Measurements from ENCODE around the gene AFAP1L2. TPM values are rescaled to one million over a fixed set of nuclear protein-coding genes. Genes with fewer than 3 reads are reported as not detected.
A peak's percentile ranks its signal among the peaks of the same experiment; 100 is the strongest.

AFAP1L2 gene, protein sequence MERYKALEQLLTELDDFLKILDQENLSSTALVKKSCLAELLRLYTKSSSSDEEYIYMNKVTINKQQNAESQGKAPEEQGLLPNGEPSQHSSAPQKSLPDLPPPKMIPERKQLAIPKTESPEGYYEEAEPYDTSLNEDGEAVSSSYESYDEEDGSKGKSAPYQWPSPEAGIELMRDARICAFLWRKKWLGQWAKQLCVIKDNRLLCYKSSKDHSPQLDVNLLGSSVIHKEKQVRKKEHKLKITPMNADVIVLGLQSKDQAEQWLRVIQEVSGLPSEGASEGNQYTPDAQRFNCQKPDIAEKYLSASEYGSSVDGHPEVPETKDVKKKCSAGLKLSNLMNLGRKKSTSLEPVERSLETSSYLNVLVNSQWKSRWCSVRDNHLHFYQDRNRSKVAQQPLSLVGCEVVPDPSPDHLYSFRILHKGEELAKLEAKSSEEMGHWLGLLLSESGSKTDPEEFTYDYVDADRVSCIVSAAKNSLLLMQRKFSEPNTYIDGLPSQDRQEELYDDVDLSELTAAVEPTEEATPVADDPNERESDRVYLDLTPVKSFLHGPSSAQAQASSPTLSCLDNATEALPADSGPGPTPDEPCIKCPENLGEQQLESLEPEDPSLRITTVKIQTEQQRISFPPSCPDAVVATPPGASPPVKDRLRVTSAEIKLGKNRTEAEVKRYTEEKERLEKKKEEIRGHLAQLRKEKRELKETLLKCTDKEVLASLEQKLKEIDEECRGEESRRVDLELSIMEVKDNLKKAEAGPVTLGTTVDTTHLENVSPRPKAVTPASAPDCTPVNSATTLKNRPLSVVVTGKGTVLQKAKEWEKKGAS
- 0.10 TPM in 1 of 2 replicates, not detected in the other for total RNA-seq (2014; rRNA removed; shearing (Covaris generic))

DNA sequence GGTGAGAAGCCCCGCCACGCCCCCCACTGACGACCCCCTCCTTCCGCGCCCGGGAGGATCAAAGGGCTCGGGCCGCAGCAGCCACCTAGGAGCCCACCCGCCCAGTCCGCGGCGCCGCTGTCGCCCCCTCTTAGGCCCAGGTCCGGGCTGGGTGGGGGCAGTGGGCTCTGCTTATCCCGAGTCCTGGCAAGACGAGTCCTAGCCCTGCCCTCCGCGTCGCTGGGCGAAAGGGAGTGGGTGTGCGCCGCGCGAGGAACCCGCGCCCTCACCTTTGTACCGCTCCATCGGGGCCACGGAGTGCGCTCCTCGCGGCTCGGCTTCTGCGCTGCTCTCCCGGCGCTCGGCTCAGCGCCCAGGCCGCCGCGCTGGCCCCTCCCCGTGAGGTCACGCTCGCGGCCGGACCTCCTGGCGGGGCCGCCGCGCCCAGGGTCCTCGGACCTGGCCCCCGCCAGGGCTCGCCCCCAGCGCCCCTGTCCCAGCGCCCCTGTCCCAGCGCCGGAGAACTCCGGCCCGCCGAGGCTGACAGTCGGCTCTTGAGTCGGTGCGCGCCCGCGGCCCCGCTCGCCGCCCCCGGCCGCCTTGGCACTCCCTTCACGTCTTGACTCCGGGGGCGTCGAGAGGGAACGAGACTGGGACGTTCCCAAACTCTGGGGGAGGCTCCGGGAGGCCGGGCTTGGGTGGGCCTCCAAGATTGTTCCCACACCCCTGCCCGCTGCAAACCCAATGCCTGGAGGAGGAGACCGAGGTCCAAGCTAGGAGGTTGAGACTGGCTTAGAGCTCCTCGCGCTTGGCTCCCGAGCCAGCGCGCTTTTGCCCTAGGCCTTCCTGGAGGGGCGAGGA is at the start of gene AFAP1L2:
TSS of gene AFAP1L2 (minus strand) at position 332 of the 840 bp plus-strand sequence. CDS start at position 285, 47 bp downstream.
- peak; percentile 47 for DNase-seq (ENCODE audit: low spot score)
- in situ Hi-C loops (cut with HindIII; ENCODE audit: low sequenced_read_pairs): no loop called here

DNA sequence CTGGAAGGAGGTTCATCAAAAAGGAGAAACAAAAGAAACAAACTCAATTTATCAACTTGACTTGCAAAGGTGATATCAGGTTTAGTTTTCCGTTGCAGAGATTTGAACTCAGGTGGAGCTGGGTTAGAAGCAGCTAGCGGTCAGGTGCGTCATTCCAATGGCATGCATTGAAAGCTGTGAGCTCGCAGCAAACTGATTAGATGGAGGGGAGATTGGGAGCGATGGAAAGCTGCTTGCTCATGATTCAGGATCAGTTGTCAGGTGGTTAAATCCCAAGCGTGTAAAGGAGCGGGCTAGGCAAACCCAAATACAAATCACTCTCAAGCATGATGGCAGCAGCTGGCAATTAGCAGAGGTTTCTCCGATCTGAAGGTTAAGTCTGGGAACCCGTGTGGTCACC is 49.3 kb upstream of the AFAP1L2 start:
- in situ Hi-C loops (cut with HindIII; ENCODE audit: low sequenced_read_pairs): no loop called here
- no peak for DNase-seq (ENCODE audit: low spot score)

DNA sequence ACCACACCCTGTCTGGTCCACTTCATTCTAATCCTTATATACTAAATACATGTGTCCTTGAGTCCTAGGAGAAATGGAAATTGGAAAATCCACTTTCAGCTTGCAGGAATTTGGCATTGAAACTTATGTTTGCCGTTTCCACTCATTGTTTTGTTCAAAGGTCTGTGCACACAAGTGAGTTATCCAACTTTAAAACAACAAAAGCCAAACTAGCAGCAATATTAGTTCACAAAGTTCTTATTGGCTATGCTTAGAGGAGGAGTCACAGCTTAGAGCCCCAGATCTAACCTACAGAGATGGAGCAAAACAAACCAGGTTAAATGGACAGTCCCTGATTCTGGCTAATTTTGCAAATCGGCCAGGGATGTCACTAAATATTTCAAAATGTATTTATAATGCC is 44.6 kb upstream of the AFAP1L2 start:
- in situ Hi-C loops (cut with HindIII; ENCODE audit: low sequenced_read_pairs): no loop called here
- no peak for DNase-seq (ENCODE audit: low spot score)

DNA sequence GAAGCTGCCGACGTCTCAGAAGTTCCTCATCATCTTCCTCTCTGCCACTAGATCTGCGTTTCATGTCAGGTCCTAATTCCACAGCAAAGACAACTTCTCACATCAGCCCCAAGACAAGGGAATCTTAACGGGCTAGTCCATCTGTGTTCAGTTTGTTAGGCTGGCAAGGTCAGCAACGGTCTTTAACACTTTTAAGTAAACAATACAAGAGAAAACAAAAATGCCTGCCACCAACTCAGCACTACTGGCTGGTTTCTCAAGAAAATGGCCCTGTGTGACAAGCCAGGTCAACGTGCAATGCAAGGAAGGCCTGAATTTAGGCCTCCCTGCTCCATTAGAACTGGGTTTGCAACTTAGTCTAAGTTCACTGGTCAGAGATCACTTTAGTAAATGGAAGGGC is 41.0 kb upstream of the AFAP1L2 start:
- in situ Hi-C loops (cut with HindIII; ENCODE audit: low sequenced_read_pairs): no loop called here
- DNase-seq (ENCODE audit: low spot score): no peak

DNA sequence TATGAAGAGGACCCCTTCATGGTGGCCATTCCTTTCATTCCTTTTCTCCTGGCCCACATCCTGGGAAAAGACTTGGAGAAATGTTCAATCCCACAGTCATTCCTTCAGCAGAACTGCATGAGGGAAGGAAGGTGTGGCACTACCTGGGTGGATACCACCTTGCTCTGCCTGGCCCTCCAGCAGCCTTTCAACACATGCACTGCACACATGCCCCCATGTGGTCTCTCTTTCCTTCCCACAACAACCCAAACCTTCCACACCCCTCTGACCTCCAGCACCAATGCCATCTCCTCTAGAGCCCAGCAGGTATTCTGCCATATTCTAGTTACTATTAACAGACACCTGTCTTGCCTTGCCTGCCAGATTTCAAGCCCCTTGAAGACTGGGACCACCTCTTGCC is 40.5 kb upstream of the AFAP1L2 start:
- in situ Hi-C loops (cut with HindIII; ENCODE audit: low sequenced_read_pairs): no loop called here

DNA sequence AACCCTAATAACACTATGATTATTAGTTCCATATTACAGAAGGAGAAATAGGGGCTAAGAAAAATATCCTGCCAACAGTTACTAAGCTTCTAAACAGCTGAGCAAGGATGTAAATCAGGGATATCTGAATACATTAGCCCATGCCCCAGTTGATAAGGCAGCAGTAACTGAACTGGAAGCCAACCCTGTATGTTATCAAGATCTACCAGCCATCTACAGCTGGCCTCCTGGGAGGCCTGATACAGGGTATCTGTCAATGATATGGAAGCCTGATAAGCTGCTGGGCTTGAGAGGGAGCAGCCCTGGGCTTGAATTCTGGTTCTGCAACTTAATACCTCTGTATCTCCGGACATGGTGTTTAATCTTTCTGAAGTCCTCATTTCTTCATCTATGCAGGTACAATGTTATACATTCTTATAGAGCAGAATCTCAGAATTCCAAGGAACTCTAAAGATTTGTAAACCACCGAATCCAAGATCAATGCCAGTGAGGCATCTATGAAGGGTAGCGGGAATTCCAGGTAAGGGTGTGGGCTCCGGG is 37.9 kb upstream of the AFAP1L2 start:
- in situ Hi-C loops (cut with HindIII; ENCODE audit: low sequenced_read_pairs): no loop called here
- DNase-seq (ENCODE audit: low spot score): no peak

More for the DNA sequence above, 40.5 kb upstream of the AFAP1L2 start:
- no peak for DNase-seq (ENCODE audit: low spot score)

DNA sequence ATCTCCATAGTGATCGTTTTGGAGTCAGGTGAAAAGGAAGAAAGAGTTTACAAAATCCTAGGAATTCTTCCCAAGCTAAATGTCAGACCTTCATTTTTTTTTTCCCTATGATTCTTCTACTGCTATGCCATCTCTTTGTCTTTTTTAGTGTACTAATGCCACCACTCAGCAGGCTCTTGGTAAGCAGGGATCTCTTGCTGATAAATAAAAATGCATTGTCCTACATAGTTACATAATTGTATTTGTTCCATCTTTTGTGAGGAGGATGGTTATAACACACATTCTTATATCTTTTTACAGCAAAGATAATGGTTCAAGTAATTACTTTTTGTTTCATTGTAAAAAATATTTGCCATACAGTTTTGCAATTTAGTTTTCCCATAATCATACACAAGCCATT is 36.8 kb upstream of the AFAP1L2 start:
- in situ Hi-C loops (cut with HindIII; ENCODE audit: low sequenced_read_pairs): no loop called here
- peak; percentile 56 for DNase-seq (ENCODE audit: low spot score)

DNA sequence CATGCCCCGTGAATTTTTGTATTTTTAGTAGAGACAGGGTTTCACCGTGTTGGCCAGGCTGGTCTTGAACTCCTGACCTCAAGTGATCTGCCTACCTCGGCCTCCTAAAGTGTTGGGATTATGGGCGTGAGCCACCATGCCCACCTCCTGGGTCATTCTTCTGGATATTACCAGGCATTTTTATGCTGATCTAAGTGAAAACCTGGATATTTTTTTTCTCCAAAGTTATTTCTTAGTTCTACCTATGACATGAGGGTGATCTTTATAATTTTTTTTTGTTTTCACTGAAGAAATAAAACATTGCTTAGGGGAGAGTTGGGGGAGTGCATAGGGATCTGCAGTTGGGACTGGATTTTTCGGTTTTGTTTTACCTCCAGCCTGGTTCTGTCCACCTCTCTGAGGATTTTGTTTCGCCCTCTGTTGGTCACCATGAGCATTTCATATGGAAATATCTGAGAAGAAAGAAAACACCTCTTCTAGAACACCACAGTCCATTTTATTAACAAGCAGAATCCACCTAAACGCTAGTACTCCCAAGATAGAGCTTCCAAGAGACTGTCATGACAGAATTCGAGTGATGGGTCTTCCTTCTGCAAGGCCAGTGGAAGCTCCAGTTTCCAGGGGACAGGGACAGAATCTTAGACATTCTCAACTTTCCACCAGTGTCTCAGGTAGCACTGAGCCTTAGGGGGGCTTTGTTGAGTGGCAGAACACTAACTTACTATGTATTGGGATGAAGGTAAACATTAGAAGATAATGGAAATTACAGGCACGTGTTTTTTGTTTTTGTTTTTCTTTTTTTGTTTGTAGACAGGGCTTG is 33.4 kb upstream of the AFAP1L2 start:
- in situ Hi-C loops (cut with HindIII; ENCODE audit: low sequenced_read_pairs): no loop called here
- DNase-seq (ENCODE audit: low spot score): no peak

DNA sequence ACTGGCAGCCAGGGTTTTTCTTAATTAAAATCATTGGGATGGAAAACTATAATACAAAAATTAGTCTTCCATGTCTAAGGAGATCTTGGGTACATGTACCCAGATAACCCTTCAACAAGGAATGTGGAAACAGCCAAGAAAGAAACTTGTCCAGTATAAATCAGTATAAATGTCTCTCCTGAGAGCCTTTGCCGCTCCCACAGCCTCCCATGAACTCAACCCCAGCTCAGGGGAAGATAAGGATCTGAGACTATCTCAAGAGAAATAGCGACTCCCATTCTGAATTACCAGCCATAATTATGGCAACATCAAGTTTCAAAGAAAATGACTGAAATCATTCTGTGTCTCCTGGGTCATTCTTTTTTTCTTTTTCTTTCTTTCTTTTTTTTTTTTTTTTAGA is 32.6 kb upstream of the AFAP1L2 start:
- in situ Hi-C loops (cut with HindIII; ENCODE audit: low sequenced_read_pairs): no loop called here
- DNase-seq (ENCODE audit: low spot score): no peak

DNA sequence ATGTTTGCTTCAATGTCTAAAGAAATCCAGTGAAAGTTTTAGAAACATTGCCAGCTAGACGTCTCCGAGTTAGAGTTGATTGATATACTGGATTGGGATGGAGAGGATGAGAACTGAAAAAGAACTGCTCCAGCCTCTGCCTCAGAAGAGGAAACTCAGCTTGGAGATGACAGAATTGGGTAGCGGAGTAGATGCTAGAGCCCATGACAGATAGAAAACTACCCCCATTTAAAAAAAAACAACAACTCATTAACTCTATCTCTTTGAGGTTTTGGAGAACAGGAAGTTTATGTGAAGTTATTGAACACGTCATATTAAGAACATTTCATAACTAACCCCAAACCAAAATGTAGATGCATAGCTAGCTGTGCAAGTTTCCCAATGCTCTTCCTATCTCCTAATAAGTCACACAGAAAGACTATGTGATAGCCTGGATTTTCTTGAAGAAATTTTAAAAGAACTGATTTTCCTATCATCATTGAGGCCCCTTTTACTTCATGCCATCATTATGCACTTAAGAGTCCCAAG is 28.3 kb upstream of the AFAP1L2 start:
- in situ Hi-C loops (cut with HindIII; ENCODE audit: low sequenced_read_pairs): no loop called here
- no peak for DNase-seq (ENCODE audit: low spot score)

DNA sequence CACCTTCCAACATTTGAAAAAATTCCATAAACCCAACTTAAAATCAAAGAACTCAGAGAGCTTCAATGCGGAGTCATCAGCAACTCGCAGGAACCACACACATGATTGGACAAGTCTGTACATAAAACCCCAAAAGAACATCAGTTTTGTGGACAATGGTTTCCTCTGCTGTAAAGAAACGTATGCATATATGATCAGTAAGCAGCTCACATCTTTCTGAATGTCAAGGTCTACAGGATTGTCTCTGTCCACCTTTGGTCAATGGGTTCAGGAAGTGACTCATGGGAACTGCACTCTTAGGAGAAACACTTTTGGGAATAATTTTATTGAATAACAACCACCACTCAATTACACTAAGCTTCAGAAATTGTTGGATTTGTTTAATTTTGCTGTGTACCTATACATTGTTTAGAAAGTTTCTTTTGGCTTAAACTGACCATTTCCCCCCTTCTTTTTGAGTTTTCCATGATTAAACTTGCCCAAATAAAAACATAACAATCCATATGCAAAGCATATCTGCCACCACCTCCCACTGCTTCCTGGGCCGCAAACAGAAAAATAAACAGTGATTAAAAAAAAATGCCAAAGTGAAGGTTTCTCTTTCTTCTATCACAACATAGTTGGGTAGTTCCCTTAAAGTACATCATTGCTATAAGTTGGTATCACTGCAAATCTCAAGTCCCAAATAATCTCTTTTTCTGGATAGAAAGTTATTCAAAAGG is 27.3 kb upstream of the AFAP1L2 start:
- DNase-seq (ENCODE audit: low spot score): no peak

DNA sequence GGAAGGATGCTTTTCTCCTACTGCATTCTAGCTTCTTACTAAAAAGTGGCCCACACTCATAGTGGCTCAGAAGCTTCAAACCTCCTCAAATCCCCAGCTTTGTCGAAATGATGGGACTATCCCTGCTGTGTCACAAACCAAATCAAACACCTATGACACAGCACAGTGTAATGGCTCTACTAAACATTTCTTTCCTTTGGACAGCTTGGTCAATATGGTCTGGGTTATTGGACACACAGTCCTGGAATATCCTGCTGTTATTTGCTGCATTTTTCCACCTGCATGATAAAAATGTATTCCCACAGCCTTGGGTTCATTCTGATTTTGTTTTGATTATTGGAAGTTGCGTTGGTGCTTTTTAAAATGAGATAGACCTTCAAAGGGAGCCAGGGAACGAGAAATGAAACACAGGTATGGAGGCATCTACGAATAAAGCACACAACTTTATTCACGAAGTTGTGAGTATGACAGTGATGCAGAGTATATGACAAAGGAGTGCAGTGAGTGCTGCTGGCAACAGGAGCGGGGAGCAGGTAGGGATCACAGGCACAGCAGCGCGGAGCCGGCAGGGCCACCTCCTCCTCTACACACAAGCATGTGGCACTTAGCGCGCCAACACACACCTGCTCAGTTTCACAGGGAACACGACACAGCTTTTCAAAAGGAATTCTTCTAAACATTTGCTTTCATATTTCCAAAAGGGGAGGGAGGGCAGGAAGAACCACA is 26.5 kb upstream of the AFAP1L2 start:
- DNase-seq (ENCODE audit: low spot score): peak; percentile 35
- in situ Hi-C loops (cut with HindIII; ENCODE audit: low sequenced_read_pairs): no loop called here

More for the DNA sequence above, 27.3 kb upstream of the AFAP1L2 start:
- in situ Hi-C loops (cut with HindIII; ENCODE audit: low sequenced_read_pairs): no loop called here

DNA sequence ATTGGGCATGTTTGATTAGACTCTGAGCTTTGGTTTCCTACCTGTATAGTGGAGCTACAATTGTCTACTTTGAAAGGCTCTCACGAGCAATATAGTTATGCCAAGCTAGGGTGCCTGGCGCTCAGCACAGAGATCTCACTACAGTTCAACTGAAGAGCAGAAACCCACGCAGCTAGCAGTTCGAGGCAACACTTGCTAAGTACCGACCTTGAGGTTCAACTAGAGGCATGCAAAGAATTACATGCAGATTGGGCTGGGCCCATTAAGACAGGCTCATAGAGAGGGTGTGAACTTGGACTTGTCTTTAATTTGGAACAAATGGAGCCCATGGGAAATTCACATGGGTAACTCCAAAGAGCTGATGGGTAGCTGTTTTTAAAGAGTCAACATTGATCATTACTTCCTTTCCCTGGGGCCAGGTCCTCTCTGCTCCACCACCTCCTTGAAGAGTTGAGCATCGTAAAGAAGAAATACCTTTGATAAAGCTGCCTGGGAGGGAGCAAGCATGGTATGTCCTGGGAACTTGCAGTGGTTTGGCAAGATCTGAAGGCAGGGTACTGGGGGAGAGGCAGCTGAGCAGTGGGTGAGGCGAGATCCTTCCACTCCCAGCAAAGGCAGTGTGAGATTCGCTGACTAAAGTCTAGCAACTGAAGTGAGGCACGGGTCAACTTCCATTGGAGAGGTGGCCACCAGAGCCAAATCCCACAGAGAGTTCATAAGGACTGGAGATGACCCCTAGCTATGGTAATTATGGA is 25.5 kb upstream of the AFAP1L2 start:
- no peak for DNase-seq (ENCODE audit: low spot score)
- in situ Hi-C loops (cut with HindIII; ENCODE audit: low sequenced_read_pairs): no loop called here

DNA sequence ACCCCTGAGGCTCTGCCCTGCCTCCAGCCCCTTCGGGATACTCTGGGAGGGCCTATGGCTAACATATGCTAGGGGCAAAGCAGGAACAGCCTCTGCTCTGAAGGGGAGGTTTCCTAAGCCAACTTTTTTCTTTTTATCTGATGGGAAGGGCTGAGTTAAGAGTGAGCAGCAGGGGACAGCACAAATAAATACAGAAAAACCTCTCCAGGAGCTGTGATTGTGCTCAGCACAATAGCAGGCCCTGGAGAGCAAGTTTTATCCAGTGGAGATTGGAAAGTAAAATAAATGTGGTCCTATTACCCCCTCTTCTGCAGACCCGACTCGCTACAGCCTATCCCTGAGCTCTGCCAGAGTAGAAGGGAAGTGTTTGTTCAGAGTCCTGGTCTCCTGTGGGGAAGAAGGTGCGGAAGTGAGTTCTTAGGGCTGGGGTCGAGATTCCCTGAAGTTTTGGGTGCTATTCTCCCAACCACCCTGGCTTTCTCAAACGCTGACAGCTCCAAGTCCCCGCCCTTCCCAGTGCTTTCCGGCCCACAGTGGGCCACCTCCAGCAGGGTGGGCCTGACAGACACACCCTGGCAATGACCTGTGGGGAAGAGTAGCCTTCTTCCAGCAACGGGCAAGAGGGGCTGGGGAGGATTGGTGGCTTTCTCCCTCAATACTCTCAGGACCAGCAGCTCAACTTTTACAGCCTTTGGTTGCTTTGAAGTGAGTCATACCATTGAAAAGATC is 23.0 kb upstream of the AFAP1L2 start:
- in situ Hi-C loops (cut with HindIII; ENCODE audit: low sequenced_read_pairs): no loop called here
- no peak for DNase-seq (ENCODE audit: low spot score)

DNA sequence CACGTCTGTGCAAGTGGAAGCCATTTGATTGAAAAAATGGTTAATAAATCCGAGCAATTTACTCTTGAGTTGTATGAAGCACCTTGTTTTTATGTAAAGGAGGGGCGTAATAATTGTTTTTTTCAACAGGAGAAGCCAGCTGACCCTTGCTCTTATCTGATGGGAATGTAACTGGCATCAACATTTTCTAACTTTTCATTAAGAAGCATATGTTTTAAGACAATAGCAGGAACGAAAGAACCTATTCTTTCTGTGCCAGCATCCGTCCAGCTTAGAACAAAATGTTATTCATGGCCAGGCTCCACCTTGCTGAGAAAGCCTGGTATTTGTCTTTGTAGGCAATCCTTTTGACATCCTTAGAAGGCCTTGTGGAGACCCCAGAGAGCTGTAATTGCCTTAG is 22.2 kb upstream of the AFAP1L2 start:
- in situ Hi-C loops (cut with HindIII; ENCODE audit: low sequenced_read_pairs): no loop called here
- no peak for DNase-seq (ENCODE audit: low spot score)

Measured in G401 (cell line).